PFSK-1 (cell line): ENCODE results near the gene DYRK1A.

Source experiments
- REST ChIP-seq, 2 experiments: IDR thresholded peaks; 2 replicates each; pipeline versions ENCODE4 v1.6.1 to v1.8.0; 2011 to 2012; ENCODE audit warnings: low read depth in 2 of 2, low read length in 2 of 2, control low read depth in 1 of 2, inconsistent platforms in 1 of 2, mild to moderate bottlenecking in 1 of 2, moderate library complexity in 1 of 2; ENCODE audit not compliant: insufficient read depth in 1 of 2
- TAF1 ChIP-seq: IDR thresholded peaks from 2 replicates; pipeline ENCODE4 v1.6.1; 2012; ENCODE audit warnings: low read length, control low read depth, borderline replicate concordance; ENCODE audit not compliant: insufficient read depth

GRCh38 chr21:37410639-37411038 lies 44.1 kb downstream of the DYRK1A start:
- TF ChIP-seq TAF1, result no peak
- no peak for TF ChIP-seq REST (IDR thresholded peaks at IDR 0.05; ENCODE audit: insufficient read depth in 1 of 2, low read depth in 2 of 2, low read length in 2 of 2)
